ENCODE results near the gene ENPEP. TPM values are rescaled to one million over a fixed set of nuclear protein-coding genes. Genes with fewer than 3 reads are reported as not detected.

Gene ENPEP
- total RNA-seq, 2 experiments from 2014 or later, result 0.21 TPM; not detected in 1

DNA sequence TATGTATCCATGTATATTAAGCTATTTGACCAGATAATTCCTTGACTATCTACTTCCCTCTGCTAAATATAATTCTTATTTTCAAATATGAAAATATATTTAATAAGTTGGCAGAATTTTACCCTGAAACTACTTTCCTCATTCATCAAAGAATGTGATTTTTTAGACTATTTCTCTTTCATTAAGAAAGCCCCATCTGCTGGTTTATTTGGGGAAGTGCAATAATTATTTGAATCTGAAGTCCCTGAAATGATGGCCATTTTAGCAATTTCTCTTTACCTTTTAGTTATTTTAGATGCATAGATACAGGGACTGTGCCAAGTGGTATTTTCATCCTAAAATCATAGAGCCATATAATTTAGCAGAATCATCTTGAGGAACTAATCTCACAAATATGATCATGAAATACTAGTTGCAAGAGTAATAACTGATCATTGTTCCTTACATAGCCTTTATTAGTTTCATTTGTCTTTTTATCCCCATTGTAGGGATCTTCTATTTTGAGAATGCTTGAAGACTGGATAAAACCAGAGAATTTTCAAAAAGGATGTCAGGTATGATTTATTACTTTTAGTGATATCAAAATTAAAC, 39.0 kb downstream of the ENPEP start:
- no peaks in the 10 kb centered on the region for H3K9me3 ChIP-seq (ENCODE audit: low read length)
- no peak overlapping the region for H3K27ac ChIP-seq (ENCODE audit: low read depth, low read length, poor library complexity, severe bottlenecking)
- CTCF ChIA-PET (ENCODE audit: unreplicated experiment), result no interaction called here
- no peaks in the 10 kb centered on the region for H3K36me3 ChIP-seq (ENCODE audit: insufficient read depth, low read length)
- POLR2A ChIA-PET, result interaction anchor here (0.8 to 1.2 kb wide), 2 partner anchors 521 to 535 kb away, joined by 3 to 4 read pairs; no protein-coding TSS in a partner anchor
- intact Hi-C loops (cut with micrococcal nuclease; ENCODE audit: unreplicated experiment), result loop anchor here (5.0 to 10.0 kb wide), 2 partner anchors 320 to 1093 kb away; partner anchors contain the start of gene ELOVL6
- peak overlapping the region; percentile 85 for H3K4me2 ChIP-seq (ENCODE audit: low read length)
- TF ChIP-seq, protein P1, sequence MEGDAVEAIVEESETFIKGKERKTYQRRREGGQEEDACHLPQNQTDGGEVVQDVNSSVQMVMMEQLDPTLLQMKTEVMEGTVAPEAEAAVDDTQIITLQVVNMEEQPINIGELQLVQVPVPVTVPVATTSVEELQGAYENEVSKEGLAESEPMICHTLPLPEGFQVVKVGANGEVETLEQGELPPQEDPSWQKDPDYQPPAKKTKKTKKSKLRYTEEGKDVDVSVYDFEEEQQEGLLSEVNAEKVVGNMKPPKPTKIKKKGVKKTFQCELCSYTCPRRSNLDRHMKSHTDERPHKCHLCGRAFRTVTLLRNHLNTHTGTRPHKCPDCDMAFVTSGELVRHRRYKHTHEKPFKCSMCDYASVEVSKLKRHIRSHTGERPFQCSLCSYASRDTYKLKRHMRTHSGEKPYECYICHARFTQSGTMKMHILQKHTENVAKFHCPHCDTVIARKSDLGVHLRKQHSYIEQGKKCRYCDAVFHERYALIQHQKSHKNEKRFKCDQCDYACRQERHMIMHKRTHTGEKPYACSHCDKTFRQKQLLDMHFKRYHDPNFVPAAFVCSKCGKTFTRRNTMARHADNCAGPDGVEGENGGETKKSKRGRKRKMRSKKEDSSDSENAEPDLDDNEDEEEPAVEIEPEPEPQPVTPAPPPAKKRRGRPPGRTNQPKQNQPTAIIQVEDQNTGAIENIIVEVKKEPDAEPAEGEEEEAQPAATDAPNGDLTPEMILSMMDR (conservative IDR thresholded peaks at IDR 0.05; ENCODE audit: low read length), result peak; percentile 88
- TF ChIP-seq EZH2phosphoT487 (IDR thresholded peaks at IDR 0.05; ENCODE audit: borderline replicate concordance, low read depth, low read length), result no peak
- peak overlapping the region; percentile 99; the same call in 1 of the 2 replicates for H2AFZ ChIP-seq (ENCODE audit: low read length)
- H3K79me2 ChIP-seq (ENCODE audit: insufficient read depth, low read depth, low read length), result no peaks in the 10 kb centered on the region
- peaks cover 8% of the 10 kb centered on the region for H3K4me1 ChIP-seq (ENCODE audit: insufficient read depth, low read length, poor library complexity, severe bottlenecking)
- no peak overlapping the region for H3K4me3 ChIP-seq (ENCODE audit: low read depth, low read length, poor library complexity, severe bottlenecking)
- DNase-seq (ENCODE audit: low spot score), result peak; percentile 68
- H3K9me2 ChIP-seq (ENCODE audit: insufficient read depth, low read length), result no peaks in the 10 kb centered on the region
- no peaks in the 10 kb centered on the region for H4K20me1 ChIP-seq (ENCODE audit: insufficient read depth, low read length)
- BruUV-seq (replicated peaks), result no TSS peak

DNA sequence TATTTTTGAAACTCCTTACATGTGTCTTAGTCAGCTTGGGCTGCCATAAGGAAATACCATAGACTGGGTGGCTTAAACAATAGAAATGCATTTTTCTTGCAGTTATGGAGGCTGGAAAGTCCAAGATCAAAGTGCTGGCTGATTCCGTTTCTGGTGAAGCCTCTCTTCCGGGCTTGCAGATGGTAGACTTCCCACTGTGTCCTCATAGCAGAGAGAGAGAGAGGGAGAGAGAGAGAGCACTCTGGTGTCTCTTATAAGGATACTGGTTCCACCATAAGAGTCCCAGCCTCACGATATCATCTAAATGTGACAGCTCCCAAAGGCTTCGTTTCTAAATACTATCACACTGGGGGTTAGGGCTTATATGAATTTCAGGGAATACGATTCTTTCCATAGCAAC, 39.7 kb downstream of the ENPEP start:
- peak overlapping the region; percentile 67 for H3K4me3 ChIP-seq (ENCODE audit: low read depth, low read length, poor library complexity, severe bottlenecking)

DNA sequence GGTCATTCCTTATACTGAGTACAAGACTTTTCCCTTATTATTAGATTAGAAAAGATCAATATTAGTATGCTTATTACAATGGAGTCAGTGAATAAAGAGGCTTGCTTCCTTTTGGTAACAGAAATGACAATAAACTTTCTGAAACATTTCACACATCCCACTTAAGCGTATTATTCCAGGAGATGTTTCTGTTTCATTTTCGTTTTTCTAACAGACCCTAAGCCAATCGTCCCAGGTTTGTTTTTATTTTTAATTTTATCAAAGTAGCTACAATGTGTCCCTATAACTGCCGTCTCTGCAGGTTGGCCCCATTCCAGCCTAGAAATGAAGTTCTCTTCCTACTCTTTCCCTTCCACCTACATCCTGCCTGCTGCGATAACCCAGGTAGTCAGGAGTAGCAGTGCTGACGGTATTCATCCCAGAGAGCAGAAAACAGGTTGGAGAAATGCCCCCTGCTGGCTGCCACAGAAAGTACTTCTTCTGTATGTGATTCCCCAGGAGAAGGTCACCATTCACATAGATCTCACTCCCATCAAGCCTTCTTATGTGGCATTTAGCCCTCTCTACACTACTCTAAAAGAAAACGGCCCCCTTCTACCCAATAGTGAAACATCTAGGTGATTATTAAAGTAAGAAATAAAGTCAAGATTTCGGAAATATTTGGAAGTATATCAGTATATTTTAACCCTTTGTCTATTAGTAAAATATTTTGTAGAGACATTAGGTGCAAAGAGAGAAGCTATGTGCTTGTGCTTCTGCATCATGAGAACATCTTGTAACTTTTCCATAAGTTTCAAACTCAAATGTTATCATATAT, 40.4 kb downstream of the ENPEP start:
- H4K20me1 ChIP-seq (ENCODE audit: insufficient read depth, low read length), result no peaks in the 10 kb centered on the region
- H3K36me3 ChIP-seq (ENCODE audit: insufficient read depth, low read length), result no peaks in the 10 kb centered on the region
- peak; percentile 78 for DNase-seq (ENCODE audit: low spot score)
- H3K79me2 ChIP-seq (ENCODE audit: insufficient read depth, low read depth, low read length), result no peaks in the 10 kb centered on the region
- H3K27ac ChIP-seq (ENCODE audit: low read depth, low read length, poor library complexity, severe bottlenecking), result no peak overlapping the region
- peak overlapping the region; percentile 67 for H3K4me3 ChIP-seq (ENCODE audit: low read depth, low read length, poor library complexity, severe bottlenecking)
- peaks cover 8% of the 10 kb centered on the region for H3K4me1 ChIP-seq (ENCODE audit: insufficient read depth, low read length, poor library complexity, severe bottlenecking)
- no peak for TF ChIP-seq EZH2phosphoT487 (IDR thresholded peaks at IDR 0.05; ENCODE audit: borderline replicate concordance, low read depth, low read length)
- TF ChIP-seq, protein P1 (conservative IDR thresholded peaks at IDR 0.05; ENCODE audit: low read length), result peak; percentile 88
- BruUV-seq (replicated peaks), result no TSS peak
- peak overlapping the region; percentile 85 for H3K4me2 ChIP-seq (ENCODE audit: low read length)
- no peaks in the 10 kb centered on the region for H3K9me3 ChIP-seq (ENCODE audit: low read length)
- H2AFZ ChIP-seq (ENCODE audit: low read length), result peak overlapping the region; percentile 99
- ChIA-PET POLR2A (interaction anchor here (0.7 to 1.2 kb wide), 2 partner anchors 13 to 509 kb away, joined by 3 to 5 read pairs; no protein-coding TSS in a partner anchor), CTCF (ENCODE audit: unreplicated experiment) (interaction anchor here (0.5 to 2.7 kb wide), 2 partner anchors 518 to 1792 kb away, joined by 3 to 11 read pairs; no protein-coding TSS in a partner anchor)
- intact Hi-C loops (cut with micrococcal nuclease; ENCODE audit: unreplicated experiment), result loop anchor here (1.0 to 10.0 kb wide), 3 partner anchors 322 to 1094 kb away; partner anchors contain the start of gene ELOVL6
- no peaks in the 10 kb centered on the region for H3K9me2 ChIP-seq (ENCODE audit: insufficient read depth, low read length)

More for the DNA sequence above, 39.7 kb downstream of the ENPEP start:
- ChIA-PET CTCF (ENCODE audit: unreplicated experiment) (no interaction called here), POLR2A (interaction anchor here (0.7 kb wide), 1 partner anchor 14 kb away, joined by 3 read pairs; no protein-coding TSS in a partner anchor)
- H3K4me2 ChIP-seq (ENCODE audit: low read length), result peak overlapping the region; percentile 85
- no peak overlapping the region for H3K27ac ChIP-seq (ENCODE audit: low read depth, low read length, poor library complexity, severe bottlenecking)
- H3K36me3 ChIP-seq (ENCODE audit: insufficient read depth, low read length), result no peaks in the 10 kb centered on the region
- peaks cover 8% of the 10 kb centered on the region for H3K4me1 ChIP-seq (ENCODE audit: insufficient read depth, low read length, poor library complexity, severe bottlenecking)
- DNase-seq (ENCODE audit: low spot score), result peak; percentile 11
- no peaks in the 10 kb centered on the region for H3K9me2 ChIP-seq (ENCODE audit: insufficient read depth, low read length)
- no peaks in the 10 kb centered on the region for H4K20me1 ChIP-seq (ENCODE audit: insufficient read depth, low read length)
- no peaks in the 10 kb centered on the region for H3K79me2 ChIP-seq (ENCODE audit: insufficient read depth, low read depth, low read length)
- no TSS peak for BruUV-seq (replicated peaks)
- H3K9me3 ChIP-seq (ENCODE audit: low read length), result no peaks in the 10 kb centered on the region
- intact Hi-C loops (cut with micrococcal nuclease; ENCODE audit: unreplicated experiment), result loop anchor here (1.0 to 10.0 kb wide), 3 partner anchors 321 to 1093 kb away; partner anchors contain the start of gene ELOVL6
- no peak for TF ChIP-seq EZH2phosphoT487 (IDR thresholded peaks at IDR 0.05; ENCODE audit: borderline replicate concordance, low read depth, low read length)
- H2AFZ ChIP-seq (ENCODE audit: low read length), result peak overlapping the region; percentile 99
